Mucosa of stomach (tissue), 1 donor: ENCODE measurements around the gene SLC44A2.

ENCODE experiments used
- H3K27me3 ChIP-seq: one replicate; pipeline ENCODE4 v1.7.0; 2013; ENCODE audit warnings: mild to moderate bottlenecking, low read length; ENCODE audit not compliant: control insufficient read depth, insufficient read depth
- H3K36me3 ChIP-seq: one replicate; pipeline ENCODE4 v1.7.0; 2013; ENCODE audit warnings: low read length; ENCODE audit not compliant: control insufficient read depth, insufficient read depth
- H3K4me1 ChIP-seq: one replicate; pipeline ENCODE4 v1.7.0; 2013; ENCODE audit warnings: mild to moderate bottlenecking, low read length; ENCODE audit not compliant: control insufficient read depth, insufficient read depth
- H3K4me3 ChIP-seq: one replicate; pipeline ENCODE4 v1.7.0; 2013; ENCODE audit warnings: low read length
- H3K9ac ChIP-seq: one replicate; pipeline ENCODE4 v1.7.0; 2013; ENCODE audit warnings: mild to moderate bottlenecking, low read length, moderate library complexity
- H3K9me3 ChIP-seq: one replicate; pipeline ENCODE4 v1.7.0; 2013; ENCODE audit warnings: mild to moderate bottlenecking, low read length, moderate library complexity; ENCODE audit not compliant: control insufficient read depth
- donor health status: Pancreatic carcinoma.

Gene SLC44A2

DNA sequence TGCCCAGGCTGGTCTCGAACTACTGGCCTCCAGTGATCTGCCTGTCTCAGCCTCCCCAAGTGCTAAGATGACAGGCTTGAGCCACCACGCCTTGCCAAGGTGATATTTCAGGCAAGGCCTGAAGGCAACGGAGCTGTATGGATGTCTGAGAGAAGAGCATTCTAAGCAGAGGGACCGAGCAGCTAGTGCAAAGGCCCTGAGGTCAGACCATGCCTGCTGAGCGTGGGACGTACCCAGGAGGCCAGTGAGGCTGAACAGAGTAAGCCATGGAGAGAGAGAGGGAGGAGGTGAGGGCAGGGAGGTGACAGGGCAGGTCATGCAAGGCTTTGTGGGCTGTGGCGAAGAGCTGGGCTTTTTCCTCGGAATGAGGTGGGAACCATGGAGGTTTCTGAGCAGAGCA lies 3.4 kb upstream of the SLC44A2 start:
- no peaks in the 10 kb centered on the region for H3K9me3 ChIP-seq
- H3K27me3 ChIP-seq, result no peaks in the 10 kb centered on the region
- no peak overlapping the region for H3K9ac ChIP-seq
- H3K36me3 ChIP-seq, result no peaks in the 10 kb centered on the region
- H3K4me3 ChIP-seq, result no peak overlapping the region
- peaks cover 34% of the 10 kb centered on the region for H3K4me1 ChIP-seq

DNA sequence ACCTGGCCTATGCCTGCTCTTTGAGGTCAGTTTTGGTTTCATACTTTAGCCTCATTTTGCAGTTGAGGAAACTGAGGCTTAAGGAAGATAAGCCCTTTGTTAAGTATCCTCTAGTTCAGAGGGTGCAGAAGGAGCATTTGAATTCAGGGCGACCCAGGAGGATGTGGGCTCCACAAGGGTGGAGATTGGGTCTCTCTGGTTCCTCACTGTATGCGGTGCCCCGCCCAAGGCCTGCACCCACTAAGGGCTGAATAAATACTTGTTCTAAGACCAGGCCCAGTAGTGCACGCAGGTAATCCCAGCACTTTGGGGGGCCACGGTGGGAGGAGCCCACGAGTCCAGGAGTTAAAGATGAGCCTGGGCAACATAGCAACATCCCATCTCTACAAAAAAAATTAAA lies 768 bp upstream of the SLC44A2 start:
- H3K4me1 ChIP-seq, result peaks cover 32% of the 10 kb centered on the region
- H3K27me3 ChIP-seq, result no peaks in the 10 kb centered on the region
- H3K36me3 ChIP-seq, result no peaks in the 10 kb centered on the region
- no peak overlapping the region for H3K4me3 ChIP-seq
- no peak overlapping the region for H3K9ac ChIP-seq
- H3K9me3 ChIP-seq, result no peaks in the 10 kb centered on the region

DNA sequence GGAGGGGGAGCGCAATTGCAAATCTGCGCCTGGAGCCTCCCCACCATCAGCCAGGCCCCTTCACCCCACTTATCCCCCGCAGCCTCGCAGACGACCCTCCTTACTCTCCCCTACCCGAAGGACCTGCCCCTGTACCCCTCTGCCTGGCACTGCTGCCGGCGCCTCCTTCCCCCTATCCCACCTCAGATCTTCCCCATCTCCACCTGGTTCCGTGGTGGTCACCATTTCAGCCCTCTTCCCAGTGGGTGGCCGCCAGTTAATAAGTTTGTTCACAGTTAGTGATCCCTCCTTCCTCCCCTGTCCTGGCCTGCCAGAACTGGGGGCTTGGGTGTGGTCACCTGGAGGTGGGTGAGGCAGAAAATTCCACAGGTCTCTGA lies 397 bp downstream of the SLC44A2 start:
- Histone ChIP-seq H3K36me3 (no peaks in the 10 kb centered on the region), H3K9ac (peak overlapping the region; percentile 94), H3K4me3 (peak overlapping the region; percentile 42), H3K9me3 (no peaks in the 10 kb centered on the region), H3K27me3 (no peaks in the 10 kb centered on the region), H3K4me1 (peaks cover 28% of the 10 kb centered on the region)

DNA sequence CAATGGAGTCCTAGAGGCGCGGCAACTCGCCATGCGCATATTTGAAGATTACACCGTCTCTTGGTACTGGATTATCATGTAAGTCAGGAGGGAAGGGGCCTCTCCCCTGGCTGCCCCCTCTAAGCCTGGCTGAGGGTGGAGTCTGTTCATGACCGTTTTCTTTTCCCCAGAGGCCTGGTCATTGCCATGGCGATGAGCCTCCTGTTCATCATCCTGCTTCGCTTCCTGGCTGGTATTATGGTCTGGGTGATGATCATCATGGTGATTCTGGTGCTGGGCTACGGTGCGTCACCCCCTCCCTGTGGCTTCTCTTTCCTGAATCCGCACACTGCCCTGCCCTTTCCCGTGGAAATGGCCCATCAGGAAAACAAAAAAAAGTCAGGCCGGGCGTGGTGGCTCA lies 6.5 kb downstream of the SLC44A2 start:
- H3K9ac ChIP-seq, result no peak overlapping the region
- H3K27me3 ChIP-seq, result no peaks in the 10 kb centered on the region
- H3K9me3 ChIP-seq, result no peaks in the 10 kb centered on the region
- H3K4me1 ChIP-seq, result peaks cover 7% of the 10 kb centered on the region
- no peak overlapping the region for H3K4me3 ChIP-seq
- peaks cover 13% of the 10 kb centered on the region for H3K36me3 ChIP-seq

DNA sequence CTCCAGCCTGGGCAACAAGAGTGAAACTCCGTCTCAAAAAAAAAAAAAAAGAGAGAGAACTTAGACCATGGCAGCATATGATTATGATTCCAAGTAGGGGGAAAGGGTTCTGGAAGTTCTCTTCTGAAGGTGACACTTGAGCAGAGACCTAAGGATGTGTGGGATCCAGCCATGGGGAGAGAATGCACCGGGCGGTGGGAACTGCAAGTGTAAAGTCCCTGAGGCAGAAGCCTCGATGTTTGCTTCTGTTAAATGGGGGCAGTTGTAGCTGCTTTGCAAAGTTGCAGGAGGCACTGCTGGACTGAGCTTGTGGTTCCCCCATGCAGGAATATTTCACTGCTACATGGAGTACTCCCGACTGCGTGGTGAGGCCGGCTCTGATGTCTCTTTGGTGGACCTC lies 9.1 kb downstream of the SLC44A2 start:
- Histone ChIP-seq H3K36me3 (peaks cover 20% of the 10 kb centered on the region), H3K9ac (no peak overlapping the region), H3K4me3 (no peak overlapping the region), H3K27me3 (no peaks in the 10 kb centered on the region), H3K9me3 (no peaks in the 10 kb centered on the region), H3K4me1 (peaks cover 14% of the 10 kb centered on the region)

DNA sequence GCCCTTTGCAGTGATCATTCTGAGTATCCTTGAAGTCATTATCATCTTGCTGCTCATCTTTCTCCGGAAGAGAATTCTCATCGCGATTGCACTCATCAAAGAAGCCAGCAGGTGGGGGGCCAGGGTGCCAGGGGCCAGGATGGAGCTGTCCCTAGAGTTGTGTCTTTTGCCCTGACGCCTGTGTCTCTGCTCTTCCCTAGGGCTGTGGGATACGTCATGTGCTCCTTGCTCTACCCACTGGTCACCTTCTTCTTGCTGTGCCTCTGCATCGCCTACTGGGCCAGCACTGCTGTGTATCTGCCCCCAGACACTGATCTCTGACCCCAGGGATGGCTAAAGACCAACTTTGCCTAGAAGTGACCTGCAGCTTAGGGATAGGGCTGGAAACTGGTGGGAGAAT lies 9.6 kb downstream of the SLC44A2 start:
- Histone ChIP-seq H3K4me1 (peaks cover 16% of the 10 kb centered on the region), H3K4me3 (no peak overlapping the region), H3K9me3 (no peaks in the 10 kb centered on the region), H3K9ac (no peak overlapping the region), H3K27me3 (no peaks in the 10 kb centered on the region), H3K36me3 (peaks cover 20% of the 10 kb centered on the region)

DNA sequence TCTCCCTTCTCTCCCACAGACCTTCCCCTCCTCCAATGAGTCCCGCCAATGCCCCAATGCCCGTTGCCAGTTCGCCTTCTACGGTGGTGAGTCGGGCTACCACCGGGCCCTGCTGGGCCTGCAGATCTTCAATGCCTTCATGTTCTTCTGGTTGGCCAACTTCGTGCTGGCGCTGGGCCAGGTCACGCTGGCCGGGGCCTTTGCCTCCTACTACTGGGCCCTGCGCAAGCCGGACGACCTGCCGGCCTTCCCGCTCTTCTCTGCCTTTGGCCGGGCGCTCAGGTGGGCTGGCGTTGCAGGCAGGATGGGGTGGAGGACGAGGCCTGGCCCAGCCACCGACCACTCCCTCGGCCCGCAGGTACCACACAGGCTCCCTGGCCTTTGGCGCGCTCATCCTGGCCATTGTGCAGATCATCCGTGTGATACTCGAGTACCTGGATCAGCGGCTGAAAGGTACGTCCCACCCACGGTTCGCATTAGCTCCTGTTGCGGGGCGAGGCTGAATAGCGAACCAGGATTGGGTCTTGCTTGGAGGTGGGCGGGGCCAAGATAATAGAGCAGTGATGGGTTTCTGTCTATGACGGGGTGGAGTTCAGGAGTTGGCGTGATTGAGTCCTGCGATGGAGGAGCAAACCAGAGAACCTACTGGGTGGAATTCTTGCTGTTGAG lies 11.1 kb downstream of the SLC44A2 start:
- H3K9ac ChIP-seq, result no peak overlapping the region
- H3K4me3 ChIP-seq, result no peak overlapping the region
- H3K27me3 ChIP-seq, result no peaks in the 10 kb centered on the region
- no peaks in the 10 kb centered on the region for H3K9me3 ChIP-seq
- peaks cover 16% of the 10 kb centered on the region for H3K4me1 ChIP-seq
- H3K36me3 ChIP-seq, result peaks cover 20% of the 10 kb centered on the region

DNA sequence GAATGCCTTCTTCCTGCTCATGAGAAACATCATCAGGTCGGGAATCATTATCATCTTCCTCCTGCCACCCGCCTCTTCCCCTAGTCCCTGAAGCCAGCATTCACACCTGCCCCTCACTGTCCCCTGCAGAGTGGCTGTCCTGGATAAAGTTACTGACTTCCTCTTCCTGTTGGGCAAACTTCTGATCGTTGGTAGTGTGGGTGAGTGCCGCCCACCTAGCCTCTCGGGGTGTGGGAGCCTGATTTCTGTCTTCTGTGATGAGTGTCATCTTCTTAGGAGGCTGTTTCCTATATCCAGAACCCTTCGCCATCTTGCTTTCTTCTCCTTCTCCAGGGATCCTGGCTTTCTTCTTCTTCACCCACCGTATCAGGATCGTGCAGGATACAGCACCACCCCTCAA lies 12.5 kb downstream of the SLC44A2 start:
- Histone ChIP-seq H3K9me3 (no peaks in the 10 kb centered on the region), H3K4me1 (peaks cover 16% of the 10 kb centered on the region), H3K36me3 (peaks cover 20% of the 10 kb centered on the region), H3K27me3 (no peaks in the 10 kb centered on the region), H3K9ac (no peak overlapping the region), H3K4me3 (no peak overlapping the region)

DNA sequence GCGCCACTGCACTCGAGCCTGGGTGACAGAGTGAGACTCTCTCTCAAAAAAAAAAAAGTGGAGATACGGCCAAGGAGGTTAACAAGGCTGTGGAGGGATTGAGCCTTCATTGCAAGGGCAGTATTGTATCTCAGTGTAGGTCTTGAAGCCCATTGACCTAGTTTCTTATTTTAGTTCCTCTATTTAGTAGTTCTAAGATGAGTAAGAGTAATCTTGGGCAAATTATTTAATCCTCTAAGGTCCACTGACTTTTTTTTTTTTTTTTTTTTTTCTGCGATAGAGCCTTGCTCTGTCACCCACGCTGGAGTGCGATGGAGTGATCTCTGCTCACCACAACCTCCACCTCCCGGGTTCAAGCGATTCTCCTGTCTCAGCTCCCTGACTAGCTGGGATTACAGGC lies 14.5 kb downstream of the SLC44A2 start:
- peaks cover 29% of the 10 kb centered on the region for H3K4me1 ChIP-seq
- peaks cover 24% of the 10 kb centered on the region for H3K36me3 ChIP-seq
- H3K27me3 ChIP-seq, result no peaks in the 10 kb centered on the region
- no peak overlapping the region for H3K9ac ChIP-seq
- H3K4me3 ChIP-seq, result no peak overlapping the region
- no peaks in the 10 kb centered on the region for H3K9me3 ChIP-seq

DNA sequence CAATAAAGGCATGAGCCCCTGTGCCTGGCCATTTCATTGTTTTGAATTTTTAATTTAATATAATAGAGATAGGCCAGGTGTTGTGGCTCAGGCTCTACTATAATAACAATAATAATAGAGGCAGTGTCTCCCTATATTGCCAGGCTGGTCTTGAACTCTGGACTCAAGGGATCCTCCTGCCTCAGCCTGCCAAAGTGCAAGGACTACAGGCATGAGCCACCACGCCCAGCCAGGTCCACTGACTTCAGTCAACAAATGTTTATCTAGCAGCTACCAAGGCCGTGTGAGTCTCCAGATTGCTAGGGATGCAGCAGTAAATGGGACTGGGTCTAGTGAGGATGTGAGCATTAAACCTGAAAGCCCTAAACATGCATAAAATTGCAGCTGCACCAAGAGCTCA lies 15.0 kb downstream of the SLC44A2 start:
- Histone ChIP-seq H3K36me3 (peaks cover 20% of the 10 kb centered on the region), H3K27me3 (no peaks in the 10 kb centered on the region), H3K9ac (no peak overlapping the region), H3K4me3 (no peak overlapping the region), H3K4me1 (peaks cover 29% of the 10 kb centered on the region), H3K9me3 (no peaks in the 10 kb centered on the region)

DNA sequence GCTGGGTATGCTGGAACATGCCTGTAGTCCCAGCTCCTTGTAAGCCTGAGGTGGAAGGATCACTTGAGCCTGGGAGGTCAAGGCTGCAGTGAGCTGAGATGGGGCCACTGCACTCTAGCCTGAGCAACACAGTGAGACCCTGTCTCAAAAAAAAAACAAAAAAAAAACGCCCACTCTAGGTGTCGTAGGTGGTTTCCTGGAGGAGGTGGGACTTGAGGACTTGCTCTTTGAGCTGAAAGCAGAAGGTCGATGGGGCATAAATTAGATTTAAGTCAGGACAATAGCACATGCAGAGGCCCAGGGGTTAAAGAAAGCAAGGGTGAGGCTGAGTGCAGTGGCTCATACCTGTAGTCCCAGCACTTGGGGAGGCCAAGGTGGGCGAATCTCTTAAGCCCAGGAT lies 15.9 kb downstream of the SLC44A2 start:
- Histone ChIP-seq H3K27me3 (no peaks in the 10 kb centered on the region), H3K4me1 (peaks cover 29% of the 10 kb centered on the region), H3K36me3 (peaks cover 14% of the 10 kb centered on the region), H3K9ac (no peak overlapping the region), H3K9me3 (no peaks in the 10 kb centered on the region), H3K4me3 (no peak overlapping the region)

DNA sequence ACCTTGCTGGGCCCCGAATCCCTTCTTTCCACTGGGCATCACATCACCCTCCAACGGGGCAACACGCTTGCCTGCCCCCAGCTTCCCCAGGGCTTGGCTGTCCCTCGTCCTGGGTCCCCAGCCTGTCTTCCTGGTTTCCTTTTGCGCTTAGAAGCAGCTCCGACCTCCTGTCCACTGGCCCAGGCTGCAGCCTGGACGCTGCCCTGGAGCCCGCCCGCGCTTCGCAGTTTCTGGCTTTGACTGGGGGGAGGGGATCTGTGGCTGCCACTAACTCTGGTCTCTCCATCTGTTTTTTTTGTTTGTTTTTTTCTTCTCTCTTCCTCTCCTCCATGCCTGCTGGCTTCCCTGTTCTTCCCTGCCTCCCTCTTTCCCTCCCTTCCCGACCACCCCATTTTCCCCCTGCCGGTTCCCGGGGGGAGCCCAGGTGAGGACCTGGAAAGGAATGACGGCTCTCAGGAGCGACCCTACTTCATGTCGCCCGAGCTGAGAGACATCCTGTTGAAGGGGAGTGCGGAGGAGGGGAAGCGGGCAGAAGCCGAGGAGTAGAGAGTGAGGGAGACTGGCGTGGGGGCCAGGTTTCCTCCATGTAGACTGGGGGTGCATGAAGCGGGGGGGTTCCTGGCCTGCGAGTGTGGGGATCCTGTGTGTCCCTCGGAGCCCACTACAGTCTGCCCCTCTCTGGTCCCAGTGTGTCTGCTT lies 17.3 kb downstream of the SLC44A2 start:
- no peak overlapping the region for H3K9ac ChIP-seq
- H3K27me3 ChIP-seq, result no peaks in the 10 kb centered on the region
- peaks cover 10% of the 10 kb centered on the region for H3K36me3 ChIP-seq
- H3K4me1 ChIP-seq, result peaks cover 27% of the 10 kb centered on the region
- H3K9me3 ChIP-seq, result no peaks in the 10 kb centered on the region
- no peak overlapping the region for H3K4me3 ChIP-seq
